Measurements from ENCODE around the gene PKP4. TPM values are rescaled to one million over a fixed set of nuclear protein-coding genes. Genes with fewer than 3 reads are reported as not detected.

Gene PKP4
- total and polyA plus RNA-seq, 3 donors from 2014 or later = 42.5 to 60.5 (median 60.0) TPM

DNA sequence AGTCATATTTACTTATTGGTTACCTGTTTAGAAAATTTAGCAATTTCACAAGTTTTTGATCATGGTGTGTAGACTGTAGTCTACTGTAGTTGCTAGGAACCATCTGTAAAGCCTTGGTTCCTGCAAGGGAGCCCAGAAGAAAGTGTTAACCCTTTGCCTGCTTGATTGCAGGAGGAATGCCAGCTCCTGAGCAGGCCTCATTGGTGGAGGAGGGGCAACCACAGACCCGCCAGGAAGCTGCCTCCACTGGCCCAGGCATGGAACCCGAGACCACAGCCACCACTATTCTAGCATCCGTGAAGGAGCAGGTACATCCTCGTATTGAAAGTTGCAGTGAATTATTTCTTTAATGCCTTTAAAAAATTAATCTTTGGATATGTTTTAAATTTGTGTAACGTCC, 76.3 kb downstream of the PKP4 start:
- Histone ChIP-seq H3K36me3 (ENCODE audit: low read depth, missing control alignments) (no peaks in the 10 kb centered on the region), H3K4me3 (no peak overlapping the region), H3K27ac (no peak overlapping the region), H3K4me1 (no peaks in the 10 kb centered on the region), H3K27me3 (no peaks in the 10 kb centered on the region), H3K9me3 (no peaks in the 10 kb centered on the region)
- 87 to 90% methylated on average over 5 of the region's 5 CpGs for WGBS, 2 donors
- intact Hi-C loops (cut with DNase I; ENCODE audit: low total_unique reads) = no loop called here
- no peak for DNase-seq
- TF ChIP-seq, protein P1, sequence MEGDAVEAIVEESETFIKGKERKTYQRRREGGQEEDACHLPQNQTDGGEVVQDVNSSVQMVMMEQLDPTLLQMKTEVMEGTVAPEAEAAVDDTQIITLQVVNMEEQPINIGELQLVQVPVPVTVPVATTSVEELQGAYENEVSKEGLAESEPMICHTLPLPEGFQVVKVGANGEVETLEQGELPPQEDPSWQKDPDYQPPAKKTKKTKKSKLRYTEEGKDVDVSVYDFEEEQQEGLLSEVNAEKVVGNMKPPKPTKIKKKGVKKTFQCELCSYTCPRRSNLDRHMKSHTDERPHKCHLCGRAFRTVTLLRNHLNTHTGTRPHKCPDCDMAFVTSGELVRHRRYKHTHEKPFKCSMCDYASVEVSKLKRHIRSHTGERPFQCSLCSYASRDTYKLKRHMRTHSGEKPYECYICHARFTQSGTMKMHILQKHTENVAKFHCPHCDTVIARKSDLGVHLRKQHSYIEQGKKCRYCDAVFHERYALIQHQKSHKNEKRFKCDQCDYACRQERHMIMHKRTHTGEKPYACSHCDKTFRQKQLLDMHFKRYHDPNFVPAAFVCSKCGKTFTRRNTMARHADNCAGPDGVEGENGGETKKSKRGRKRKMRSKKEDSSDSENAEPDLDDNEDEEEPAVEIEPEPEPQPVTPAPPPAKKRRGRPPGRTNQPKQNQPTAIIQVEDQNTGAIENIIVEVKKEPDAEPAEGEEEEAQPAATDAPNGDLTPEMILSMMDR (IDR thresholded peaks at IDR 0.05) = no peak

DNA sequence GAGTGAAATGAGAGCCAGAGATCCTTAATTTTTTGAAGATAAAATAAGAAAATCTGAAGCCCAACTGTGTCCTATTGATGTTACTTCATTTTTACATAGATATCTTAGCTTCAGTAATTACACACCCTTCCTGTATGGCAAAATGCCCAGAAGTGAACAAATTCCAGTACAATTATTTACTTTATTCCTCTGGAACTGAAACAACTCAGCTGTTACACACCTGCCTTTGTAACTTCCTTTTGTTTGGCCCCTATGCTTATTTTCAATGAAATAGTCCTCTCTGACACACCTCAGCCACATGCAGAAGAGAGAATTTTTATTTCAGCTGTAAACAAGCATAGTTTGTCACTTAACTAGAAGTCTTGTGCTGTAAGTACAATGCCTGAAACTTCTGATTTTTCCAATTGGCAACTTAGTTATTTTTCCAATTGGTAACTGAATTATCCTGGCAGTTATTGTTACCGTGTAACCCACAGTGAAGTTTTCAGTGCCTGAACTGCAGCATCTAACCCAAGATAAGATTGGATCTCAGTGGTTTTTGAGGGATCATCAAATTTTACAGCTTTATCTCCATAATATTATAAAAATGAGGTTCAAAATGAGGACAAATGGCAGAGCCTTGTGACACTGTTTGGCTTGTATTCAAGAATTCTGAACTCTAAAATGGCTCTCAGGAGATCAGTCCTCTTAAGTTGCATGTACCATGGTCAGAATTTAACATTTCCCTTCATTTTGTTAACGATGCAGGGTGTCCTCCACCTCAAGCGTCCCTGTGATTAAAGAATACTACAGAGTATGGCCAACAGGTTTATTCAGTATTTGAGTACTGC, 82.6 kb downstream of the PKP4 start:
- no peak for DNase-seq
- H3K4me3 ChIP-seq = no peak overlapping the region
- TF ChIP-seq, protein P1 (IDR thresholded peaks at IDR 0.05) = no peak
- no peak for TF ChIP-seq POLR2A (IDR thresholded peaks at IDR 0.05)
- no peaks in the 10 kb centered on the region for H3K27me3 ChIP-seq
- no peak overlapping the region for H3K27ac ChIP-seq
- H3K36me3 ChIP-seq (ENCODE audit: low read depth, missing control alignments) = no peaks in the 10 kb centered on the region
- no peaks in the 10 kb centered on the region for H3K9me3 ChIP-seq
- intact Hi-C loops (cut with DNase I; ENCODE audit: low total_unique reads) = no loop called here
- peaks cover 7% of the 10 kb centered on the region for H3K4me1 ChIP-seq
- 50 to 67% methylated on average over 3 of the region's 3 CpGs for WGBS, 2 donors

DNA sequence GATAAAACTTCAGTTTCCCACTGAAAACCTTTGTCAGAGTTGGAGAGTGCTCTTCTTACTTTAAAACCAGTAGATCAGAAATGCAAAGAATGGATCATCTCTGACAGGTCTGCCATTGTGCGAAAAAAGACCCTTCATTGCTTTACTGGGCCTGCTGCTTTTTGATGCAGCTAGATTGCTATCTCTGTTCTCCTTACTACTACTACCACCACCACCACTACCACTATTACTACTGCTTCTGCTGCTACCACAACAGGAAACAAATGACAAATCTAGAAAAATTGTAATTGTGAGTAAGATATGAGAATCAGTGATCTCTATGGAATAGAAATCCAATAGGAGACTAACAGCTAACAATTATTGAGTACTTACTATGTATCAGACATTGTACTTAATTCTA, 85.8 kb downstream of the PKP4 start:
- intact Hi-C loops (cut with DNase I; ENCODE audit: low total_unique reads) = no loop called here
- H3K9me3 ChIP-seq = no peaks in the 10 kb centered on the region
- TF ChIP-seq, protein P1 (IDR thresholded peaks at IDR 0.05) = no peak
- no peak for TF ChIP-seq POLR2A (IDR thresholded peaks at IDR 0.05)

DNA sequence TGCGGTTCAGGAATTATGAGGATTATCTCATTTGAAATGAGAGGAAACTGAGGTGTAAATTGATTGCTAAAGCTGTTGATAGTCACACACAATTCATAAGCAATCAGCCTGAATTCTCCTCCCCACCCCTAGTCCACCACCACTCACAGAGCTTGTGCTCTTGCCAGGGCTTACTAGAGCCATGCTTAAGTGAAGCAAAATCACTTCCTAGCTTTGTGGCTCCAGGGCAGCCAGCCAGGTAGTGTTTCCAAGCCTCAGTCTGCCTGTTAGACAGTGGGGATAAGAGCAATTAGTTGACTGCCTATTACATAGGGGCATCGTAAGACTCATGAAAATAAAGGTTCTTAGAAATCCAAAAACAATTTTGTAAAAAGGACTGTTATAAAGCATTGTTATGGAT, 87.2 kb downstream of the PKP4 start:
- intact Hi-C loops (cut with DNase I; ENCODE audit: low total_unique reads) = no loop called here
- TF ChIP-seq POLR2A (IDR thresholded peaks at IDR 0.05) = no peak
- TF ChIP-seq, protein P1 (IDR thresholded peaks at IDR 0.05) = no peak
- WGBS, 2 donors = 85 to 93% methylated on average over 2 of the region's 2 CpGs
- Histone ChIP-seq H3K36me3 (ENCODE audit: low read depth, missing control alignments) (no peaks in the 10 kb centered on the region), H3K9me3 (no peaks in the 10 kb centered on the region), H3K27me3 (no peaks in the 10 kb centered on the region), H3K27ac (no peak overlapping the region), H3K4me1 (peaks cover 7% of the 10 kb centered on the region), H3K4me3 (no peak overlapping the region)
- no peak for DNase-seq

More for the DNA sequence above, 85.8 kb downstream of the PKP4 start:
- Histone ChIP-seq H3K4me1 (peaks cover 7% of the 10 kb centered on the region), H3K27me3 (no peaks in the 10 kb centered on the region), H3K36me3 (ENCODE audit: low read depth, missing control alignments) (no peaks in the 10 kb centered on the region), H3K4me3 (no peak overlapping the region), H3K27ac (no peak overlapping the region)
- 93 to 97% methylated on average over 1 of the region's 1 CpG for WGBS, 2 donors
- no peak for DNase-seq

DNA sequence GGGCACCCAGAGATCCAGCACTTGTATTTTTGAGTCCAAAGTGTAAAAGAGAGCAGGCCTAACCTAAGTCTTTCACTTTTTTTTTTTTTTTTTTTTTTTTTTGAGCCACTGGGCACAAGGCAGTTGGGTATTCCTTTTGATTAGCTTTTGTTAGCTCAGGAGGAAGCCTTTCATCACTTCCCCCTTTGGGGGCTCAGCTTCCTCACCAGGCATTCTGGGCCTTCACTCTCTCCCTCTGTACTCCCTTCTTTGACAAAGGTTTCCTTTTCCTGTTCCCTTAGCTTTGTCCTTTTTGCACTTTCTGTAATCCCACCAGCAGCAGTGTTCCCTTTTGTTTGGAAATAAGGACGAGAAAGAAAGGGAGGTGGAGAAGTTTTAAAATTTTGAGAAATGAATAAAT, 88.2 kb downstream of the PKP4 start:
- no peak for TF ChIP-seq POLR2A (IDR thresholded peaks at IDR 0.05)
- TF ChIP-seq, protein P1 (IDR thresholded peaks at IDR 0.05) = no peak
- Histone ChIP-seq H3K9me3 (no peaks in the 10 kb centered on the region), H3K27me3 (no peaks in the 10 kb centered on the region), H3K36me3 (ENCODE audit: low read depth, missing control alignments) (no peaks in the 10 kb centered on the region), H3K27ac (no peak overlapping the region), H3K4me3 (no peak overlapping the region), H3K4me1 (no peaks in the 10 kb centered on the region)
- WGBS, 2 donors = 61 to 90% methylated on average over 1 of the region's 1 CpG
- intact Hi-C loops (cut with DNase I; ENCODE audit: low total_unique reads) = no loop called here
- no peak for DNase-seq
